ENCODE results near the gene LRRC38. TPM values are rescaled to one million over a fixed set of nuclear protein-coding genes. Genes with fewer than 3 reads are reported as not detected.

The LRRC38 gene
- total and polyA plus RNA-seq, 2 of the 13 experiments (the other 11 are each of a cell fraction or from before 2014, with no cell fraction given) = not detected

DNA sequence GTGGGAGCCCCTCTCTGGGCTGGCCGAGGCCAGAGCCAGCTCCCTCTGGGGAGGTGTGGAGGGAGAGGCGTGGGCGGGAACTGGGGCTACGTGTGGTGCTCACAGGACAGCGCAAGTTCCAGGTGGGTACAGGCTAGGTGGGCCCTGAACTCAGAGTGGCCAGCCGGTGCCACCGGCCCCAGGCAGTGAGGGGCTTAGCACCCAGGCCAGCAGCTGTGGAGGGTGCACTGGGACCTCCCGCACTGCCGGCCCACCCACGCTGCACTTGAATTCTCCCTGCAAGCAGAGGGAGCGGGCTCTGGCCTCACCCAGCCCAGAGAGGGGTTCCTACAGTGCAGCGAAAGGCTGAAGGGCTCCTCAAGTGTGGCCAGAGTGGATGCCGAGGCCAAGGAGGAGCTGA, 83.3 kb downstream of the LRRC38 start (continued):
- no peak for TF ChIP-seq ZNF556 (CRISPR knock-in tag; IDR thresholded peaks at IDR 0.05; ENCODE audit: borderline replicate concordance)

Other genes with a start within 250 kb of the LRRC38 start
- gene PRAMEF8, start 228.9 kb downstream of the LRRC38 start, total RNA-seq (2016; rRNA removed; fragmentation: Illumina TruSeq; extraction: Trizol) = not detected in 2 replicates
- not detected in 2 replicates for gene PRAMEF8, start 228.9 kb downstream of the LRRC38 start, polyA plus RNA-seq (2011; rRNA removed)
- not detected in 2 replicates for gene PRAMEF33, start 210.5 kb downstream of the LRRC38 start, total RNA-seq (2016; rRNA removed; fragmentation: Illumina TruSeq; extraction: Trizol)
- gene PRAMEF33, start 210.5 kb downstream of the LRRC38 start, polyA plus RNA-seq (2011; rRNA removed) = not detected in 2 replicates
- gene PRAMEF15, start 198.4 kb downstream of the LRRC38 start, total RNA-seq (2016; rRNA removed; fragmentation: Illumina TruSeq; extraction: Trizol) = not detected in 2 replicates
- not detected in 2 replicates for gene PRAMEF15, start 198.4 kb downstream of the LRRC38 start, polyA plus RNA-seq (2011; rRNA removed)
- not detected in 2 replicates for gene PRAMEF14, start 166.9 kb downstream of the LRRC38 start, total RNA-seq (2016; rRNA removed; fragmentation: Illumina TruSeq; extraction: Trizol)
- not detected in 2 replicates for gene PRAMEF14, start 166.9 kb downstream of the LRRC38 start, polyA plus RNA-seq (2011; rRNA removed)
- gene PRAMEF19, start 142.1 kb downstream of the LRRC38 start, total RNA-seq (2016; rRNA removed; fragmentation: Illumina TruSeq; extraction: Trizol) = not detected in 2 replicates
- not detected in 2 replicates for gene PRAMEF19, start 142.1 kb downstream of the LRRC38 start, polyA plus RNA-seq (2011; rRNA removed)
- gene PRAMEF17, start 124.4 kb downstream of the LRRC38 start, total RNA-seq (2016; rRNA removed; fragmentation: Illumina TruSeq; extraction: Trizol) = not detected in 2 replicates
- gene PRAMEF17, start 124.4 kb downstream of the LRRC38 start, polyA plus RNA-seq (2011; rRNA removed) = not detected in 2 replicates
- gene PRAMEF20, start 103.6 kb downstream of the LRRC38 start, total RNA-seq (2016; rRNA removed; fragmentation: Illumina TruSeq; extraction: Trizol) = not detected in 2 replicates
- not detected in 2 replicates for gene PRAMEF20, start 103.6 kb downstream of the LRRC38 start, polyA plus RNA-seq (2011; rRNA removed)
- not detected in 2 replicates for gene PDPN, start 69.8 kb upstream of the LRRC38 start, total RNA-seq (2016; rRNA removed; fragmentation: Illumina TruSeq; extraction: Trizol)
- not detected in 2 replicates for gene PDPN, start 69.8 kb upstream of the LRRC38 start, polyA plus RNA-seq (2011; rRNA removed)
- 3.6 and 4.0 TPM in 2 replicates for gene PRDM2, start 186.2 kb upstream of the LRRC38 start, total RNA-seq (2016; rRNA removed; fragmentation: Illumina TruSeq; extraction: Trizol)
- gene PRDM2, start 186.2 kb upstream of the LRRC38 start, polyA plus RNA-seq (2011; rRNA removed) = 6.5 and 6.8 TPM in 2 replicates

Measured in HepG2 (cell line).